Right ventricle myocardium inferior (tissue), 1 donor: Measurements from ENCODE around the gene FBXL3. TPM values are rescaled to one million over a fixed set of nuclear protein-coding genes. Genes with fewer than 3 reads are reported as not detected.

Source experiments
- ATAC-seq: fragments of 200-7000 bp; cut with Tn5 transposase; one replicate; pipeline ENCODE4 v1.9.1; 2020; ENCODE audit warnings: mild to moderate bottlenecking, moderate library complexity
- DNase-seq: peaks from one replicate; pipeline ENCODE4 v3.0.0; 2021; ENCODE audit errors: missing footprints
- intact Hi-C: fragments of 100-400 bp; cut with DNase I; formaldehyde crosslinking; loops from one replicate; pipeline ENCODE4 v1.11.0; 2022
- long read RNA-seq: library from polyadenylated mRNA; unstranded; transcript quantifications from one replicate; pipeline ENCODE4 v2.0.0, GENCODE V29; 2021
- total RNA-seq: library from RNA; stranded (reverse); fragmentation: NEBNext Ultra II Directional; extraction: Animal tissue kit (Norgen Biotek cat#: 25700); gene quantifications from one replicate; pipeline ENCODE4 v1.2.1, GENCODE V29; 2021
- donor health status: DM: no; HTN: yes; CAD: no; lungs with severe emphysema.

FBXL3 gene, protein sequence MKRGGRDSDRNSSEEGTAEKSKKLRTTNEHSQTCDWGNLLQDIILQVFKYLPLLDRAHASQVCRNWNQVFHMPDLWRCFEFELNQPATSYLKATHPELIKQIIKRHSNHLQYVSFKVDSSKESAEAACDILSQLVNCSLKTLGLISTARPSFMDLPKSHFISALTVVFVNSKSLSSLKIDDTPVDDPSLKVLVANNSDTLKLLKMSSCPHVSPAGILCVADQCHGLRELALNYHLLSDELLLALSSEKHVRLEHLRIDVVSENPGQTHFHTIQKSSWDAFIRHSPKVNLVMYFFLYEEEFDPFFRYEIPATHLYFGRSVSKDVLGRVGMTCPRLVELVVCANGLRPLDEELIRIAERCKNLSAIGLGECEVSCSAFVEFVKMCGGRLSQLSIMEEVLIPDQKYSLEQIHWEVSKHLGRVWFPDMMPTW
- total RNA-seq = 29.3 TPM
- long read RNA-seq, transcript FBXL3-201 (5 exons, 3,503 nt) = major isoform, 14 of 22 reads
- long read RNA-seq, partial matches to known transcripts = 1 of 22 reads
- long read RNA-seq, other reads (novel, unspliced or antisense) = 6 of 22 reads

DNA sequence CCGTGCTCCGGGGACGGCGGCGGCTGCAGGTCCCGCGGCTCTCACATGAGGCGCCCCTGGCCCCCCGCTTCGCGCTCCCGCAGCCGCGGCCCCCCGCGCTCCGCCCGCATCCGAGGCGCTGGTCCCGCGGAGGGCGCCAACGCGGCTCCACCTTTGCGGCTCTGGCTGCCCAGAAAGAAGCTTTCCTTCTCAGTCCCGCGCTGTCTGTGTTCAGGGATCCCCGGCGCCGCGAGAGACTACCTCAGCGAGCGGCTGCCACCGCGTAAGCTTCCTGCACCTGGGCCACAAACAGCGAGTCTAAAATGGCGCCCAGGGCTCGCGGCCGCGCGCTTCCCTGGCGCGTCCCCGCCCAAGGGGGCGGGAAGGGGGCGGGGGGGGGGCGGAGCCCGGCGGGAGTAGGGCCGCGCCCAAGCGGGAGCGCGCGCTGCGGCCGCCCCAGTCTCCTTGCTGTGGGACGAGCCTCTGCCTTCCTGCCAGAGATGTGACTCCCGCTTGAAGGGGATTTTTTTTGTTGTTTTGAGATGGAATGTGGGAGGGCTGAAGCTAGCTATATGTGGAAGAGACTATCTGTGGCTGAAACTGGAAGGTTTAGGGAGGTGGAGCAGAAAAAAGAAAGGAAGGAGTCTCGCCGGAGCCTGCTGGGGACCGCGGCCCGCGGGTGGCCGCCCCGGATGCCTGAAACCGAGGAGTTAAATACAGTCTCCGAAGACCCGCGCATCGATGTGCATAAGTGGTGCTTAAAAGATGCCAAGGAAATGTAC is at the start of gene FBXL3:
TSS of gene FBXL3 (minus strand) at position 299 of the 761 bp plus-strand sequence. CDS start 5,299 bp downstream, outside the sequence.
- peak; percentile 88 for ATAC-seq
- intact Hi-C loops = loop anchor here (1.0 to 5.0 kb wide), 2 partner anchors 35 to 300 kb away; partner anchors contain the start of genes CLN5 and MYCBP2
- DNase-seq = peak; percentile 94

DNA sequence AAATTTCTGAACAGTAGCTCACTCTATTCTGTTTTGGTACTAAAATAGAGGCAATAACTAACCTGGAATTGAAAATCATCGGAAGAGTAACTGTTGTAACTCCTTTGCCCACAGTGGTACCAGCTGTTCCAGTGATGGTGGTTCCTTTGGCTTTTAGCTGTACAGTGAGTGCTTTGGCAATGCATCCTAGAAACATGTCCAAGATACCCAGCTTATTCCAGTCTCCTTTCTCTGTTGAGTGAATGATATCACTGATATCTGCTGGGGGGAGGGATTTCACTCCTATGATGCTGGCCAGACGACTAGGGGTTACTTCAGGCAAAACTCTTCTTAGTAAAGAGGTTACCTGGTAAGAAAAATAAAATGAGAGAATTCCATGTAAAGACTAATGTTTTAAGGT is 40.6 kb upstream of the FBXL3 start:
- no peak for DNase-seq
- intact Hi-C loops = no loop called here

DNA sequence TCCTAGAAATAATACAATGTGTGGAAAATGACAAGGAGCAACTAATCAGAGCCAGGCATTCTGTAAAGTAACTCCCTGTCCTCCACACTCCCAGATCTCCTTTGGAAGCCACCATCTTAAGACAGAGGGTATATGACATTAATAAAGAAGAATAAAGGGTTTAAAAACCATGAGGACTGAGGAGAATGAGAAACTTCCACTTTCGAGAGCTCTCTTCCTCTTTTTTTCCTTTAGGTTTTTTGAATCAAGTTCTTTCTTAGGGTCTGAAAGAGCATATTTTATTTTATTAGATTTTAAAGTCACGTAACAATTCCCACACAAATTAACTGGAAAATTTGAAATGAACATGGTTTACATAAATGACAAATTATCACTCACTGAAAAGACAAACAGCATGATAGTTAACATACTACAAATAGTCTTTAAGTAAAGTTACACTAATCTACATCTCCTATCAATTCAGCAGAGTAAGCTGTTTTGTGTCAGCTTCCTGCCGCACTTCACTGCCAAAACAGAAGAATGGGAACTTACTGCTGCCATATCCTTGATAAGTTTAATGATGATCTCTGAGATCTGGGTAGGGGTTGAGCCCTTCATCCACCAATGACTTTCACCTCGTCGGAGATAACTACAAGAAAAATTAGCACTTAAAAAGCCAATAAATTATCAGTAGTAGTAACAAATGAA is 38.6 kb upstream of the FBXL3 start:
- ATAC-seq = no peak
- intact Hi-C loops = no loop called here
- DNase-seq = no peak

More for the DNA sequence above, 40.6 kb upstream of the FBXL3 start:
- ATAC-seq = peak; percentile 86

DNA sequence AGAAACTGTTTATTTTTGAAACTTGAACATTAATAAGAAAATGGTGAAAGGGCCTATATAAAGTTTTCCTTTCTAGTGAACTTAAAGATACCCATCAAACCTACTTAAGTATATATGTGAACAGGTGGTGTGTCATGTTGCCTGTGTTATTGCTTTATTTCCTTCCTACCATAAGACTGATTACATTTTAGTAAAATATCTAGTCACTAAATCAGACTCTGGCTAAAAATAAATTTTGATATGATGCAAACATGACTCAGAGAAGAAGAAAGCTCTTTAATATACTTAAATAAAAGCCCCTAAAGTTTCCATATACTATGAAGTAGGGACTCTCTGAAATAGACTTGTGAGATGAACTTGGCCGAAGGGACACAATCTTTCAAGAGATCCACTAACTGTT is 35.1 kb upstream of the FBXL3 start:
- DNase-seq (no peak), ATAC-seq (no peak)
- intact Hi-C loops = no loop called here

DNA sequence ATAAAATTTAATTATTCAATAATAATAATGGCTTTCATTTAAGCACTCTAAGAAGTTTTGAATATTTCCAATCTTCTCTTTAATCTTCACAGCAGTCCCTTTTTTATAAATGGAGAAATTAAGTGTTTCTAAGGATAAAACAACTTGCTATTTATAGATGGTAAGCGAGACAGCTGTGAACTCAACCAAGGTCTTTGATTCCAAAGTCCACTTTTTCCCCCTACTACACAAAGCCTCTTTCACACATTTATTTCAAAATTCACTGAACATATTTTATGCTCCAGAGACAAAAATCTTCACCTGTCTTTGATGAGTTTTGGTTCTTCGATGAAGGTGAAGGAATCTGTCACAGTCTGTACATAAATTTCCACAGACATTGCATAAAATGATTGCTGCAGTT is 34.4 kb upstream of the FBXL3 start:
- no peak for DNase-seq
- no peak for ATAC-seq
- intact Hi-C loops = no loop called here

DNA sequence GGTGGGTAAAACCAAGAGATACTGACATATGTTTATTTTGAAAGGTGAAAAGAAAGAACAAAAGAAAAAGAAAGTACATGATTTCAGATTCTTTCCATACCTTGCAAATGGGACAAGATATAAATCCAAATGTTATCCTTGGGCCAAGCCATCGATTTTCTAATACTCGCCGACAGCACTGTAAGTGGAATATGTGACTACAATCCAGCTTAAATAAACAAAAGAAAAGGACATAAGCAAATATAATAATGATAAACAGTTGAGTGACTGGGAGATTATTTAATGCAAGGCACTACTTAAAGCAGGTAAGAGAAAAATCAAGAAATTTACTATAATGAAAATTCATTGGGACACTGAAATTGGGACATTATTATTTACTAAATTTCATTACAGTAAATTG is 29.9 kb upstream of the FBXL3 start:
- intact Hi-C loops = no loop called here

DNA sequence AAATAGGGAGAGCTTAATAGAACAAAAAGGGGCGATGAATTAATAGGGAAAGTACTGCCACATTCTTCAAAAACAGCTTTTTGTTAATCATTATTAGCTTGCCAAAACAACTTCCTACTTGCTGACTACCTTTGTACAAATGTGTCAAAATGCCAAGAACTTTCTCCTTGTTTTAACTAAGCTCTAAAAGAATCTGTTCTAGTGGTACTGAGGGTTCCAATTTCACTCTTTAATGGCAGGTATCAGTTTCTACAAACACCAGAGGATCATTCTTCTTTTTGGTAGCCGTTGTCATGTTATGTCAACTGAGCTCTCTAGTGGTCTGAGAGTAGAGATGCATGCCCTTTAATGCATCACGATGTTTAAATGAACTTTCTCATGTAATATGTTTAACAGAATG is 29.4 kb upstream of the FBXL3 start:
- no peak for ATAC-seq
- DNase-seq = no peak
- intact Hi-C loops = no loop called here

More for the DNA sequence above, 29.9 kb upstream of the FBXL3 start:
- no peak for DNase-seq
- ATAC-seq = no peak

DNA sequence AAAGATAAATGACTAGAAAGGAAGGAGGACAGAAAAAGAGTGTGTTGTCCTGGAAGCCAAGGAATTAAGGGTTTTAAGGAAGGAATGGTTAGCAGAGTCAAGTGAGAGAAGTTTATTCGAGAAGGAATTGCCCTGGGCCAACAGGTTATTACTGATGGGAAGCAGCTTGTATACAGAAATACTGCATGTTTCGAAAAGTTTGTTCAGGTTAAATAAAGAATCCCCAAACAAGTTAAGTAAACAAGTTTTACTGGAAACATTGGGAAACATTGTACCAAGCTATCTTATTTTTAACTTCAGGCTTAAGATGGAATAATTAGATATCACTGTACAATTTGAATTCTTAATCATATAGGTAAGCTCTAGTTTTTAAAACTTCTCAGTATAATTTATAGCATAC is 28.2 kb upstream of the FBXL3 start:
- ATAC-seq (no peak), DNase-seq (no peak)
- intact Hi-C loops = no loop called here

DNA sequence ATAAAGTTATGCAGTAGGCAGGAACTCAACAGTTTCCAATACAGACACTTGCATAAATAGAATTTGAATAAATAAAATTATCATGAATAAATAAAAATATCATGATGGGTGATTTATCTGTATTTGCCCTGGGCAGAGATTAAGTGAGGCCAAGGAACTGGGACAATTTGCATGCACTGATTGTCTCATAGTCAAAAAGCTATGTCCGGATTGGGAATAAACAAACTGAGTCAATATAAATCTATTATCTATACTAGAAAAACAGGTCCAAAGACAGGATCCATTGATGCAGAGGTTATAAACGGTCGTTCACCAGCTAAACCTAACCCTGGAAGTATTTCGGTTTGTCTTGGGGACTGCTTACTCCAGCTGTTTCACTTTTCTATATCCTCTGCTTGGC is 26.2 kb upstream of the FBXL3 start:
- DNase-seq (no peak), ATAC-seq (no peak)
- intact Hi-C loops = no loop called here

DNA sequence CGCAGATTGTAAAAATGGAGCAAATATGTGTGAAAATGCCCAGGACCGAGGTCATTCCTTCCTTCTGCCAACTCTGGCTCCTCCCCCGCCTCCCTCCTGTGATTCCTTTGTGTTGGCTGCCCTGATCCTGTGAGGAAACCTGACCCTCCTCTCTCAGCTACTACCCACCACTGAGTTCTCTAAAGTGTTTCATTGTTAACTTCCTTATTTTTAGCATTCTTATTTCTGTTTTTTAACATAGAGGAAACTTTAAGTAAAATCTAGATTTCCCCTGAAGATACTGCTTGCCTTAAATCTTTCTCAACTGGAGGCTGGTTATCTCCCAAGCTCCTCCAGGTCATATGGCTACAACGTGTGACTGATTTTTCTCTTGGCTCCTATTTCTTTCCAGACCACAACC is 21.7 kb upstream of the FBXL3 start:
- ATAC-seq = no peak
- DNase-seq = no peak
- intact Hi-C loops = no loop called here

DNA sequence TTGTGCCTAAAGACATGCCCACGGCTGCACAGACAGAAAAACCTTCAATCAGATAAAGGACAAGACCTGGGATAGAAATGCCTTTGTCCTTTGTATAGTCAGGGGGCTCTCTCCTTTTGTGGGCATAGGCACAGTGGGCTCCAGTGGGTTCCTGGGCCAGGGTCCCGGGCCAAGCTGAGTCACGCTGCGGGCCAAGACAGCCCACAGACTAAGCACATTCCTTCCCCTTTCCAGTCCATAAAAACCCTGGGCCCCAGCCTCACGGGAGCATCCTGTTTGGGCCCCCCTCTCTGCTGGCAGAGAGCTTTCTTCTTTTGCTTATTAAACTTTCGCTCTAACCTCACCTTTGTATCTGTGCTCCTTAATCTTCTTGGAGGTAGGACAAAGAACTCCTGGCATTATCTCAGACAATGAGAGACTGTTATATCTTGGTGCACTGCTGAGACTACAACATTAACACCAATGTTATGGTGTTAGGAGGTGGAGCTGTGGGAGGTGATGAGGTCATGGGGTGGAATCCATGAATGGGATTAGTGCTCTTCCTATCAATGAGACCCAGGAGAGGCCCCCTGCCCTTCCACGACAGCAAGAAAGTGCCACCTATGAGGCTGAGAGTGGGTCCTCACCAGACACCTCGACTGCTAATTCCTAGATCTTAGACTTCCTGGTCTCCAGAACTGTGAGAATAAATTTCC is 20.8 kb upstream of the FBXL3 start:
- ATAC-seq (no peak), DNase-seq (no peak)
- intact Hi-C loops = no loop called here

DNA sequence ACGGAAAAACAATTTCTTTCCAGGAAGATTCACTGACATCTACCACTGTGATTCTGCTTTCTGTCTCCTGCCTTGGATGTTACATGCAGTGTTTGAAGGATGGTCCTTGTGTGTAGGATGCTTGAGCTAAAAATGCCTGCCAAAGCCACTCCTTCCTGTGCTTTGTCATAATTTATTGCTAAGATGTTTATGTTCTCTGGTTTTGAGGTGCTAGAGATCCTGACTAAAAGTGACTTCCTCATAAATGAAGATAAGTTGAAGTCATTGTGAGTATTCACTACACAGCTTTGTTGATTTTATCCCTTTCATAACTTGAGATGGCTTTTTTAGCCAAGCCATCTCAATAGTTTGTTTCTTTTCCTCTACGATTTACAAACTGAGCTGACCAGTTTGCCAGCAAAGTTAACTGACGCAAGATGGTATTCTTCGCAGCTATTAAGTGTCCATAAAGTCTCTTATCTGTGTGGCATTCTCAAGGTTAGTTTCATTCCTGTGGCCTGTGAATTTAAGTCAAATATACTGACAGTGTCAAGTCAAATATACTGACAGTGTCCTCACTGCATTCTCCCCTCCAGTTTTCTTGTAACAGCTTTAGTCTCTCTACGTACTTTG is 15.7 kb upstream of the FBXL3 start:
- no peak for ATAC-seq
- no peak for DNase-seq
- intact Hi-C loops = no loop called here

DNA sequence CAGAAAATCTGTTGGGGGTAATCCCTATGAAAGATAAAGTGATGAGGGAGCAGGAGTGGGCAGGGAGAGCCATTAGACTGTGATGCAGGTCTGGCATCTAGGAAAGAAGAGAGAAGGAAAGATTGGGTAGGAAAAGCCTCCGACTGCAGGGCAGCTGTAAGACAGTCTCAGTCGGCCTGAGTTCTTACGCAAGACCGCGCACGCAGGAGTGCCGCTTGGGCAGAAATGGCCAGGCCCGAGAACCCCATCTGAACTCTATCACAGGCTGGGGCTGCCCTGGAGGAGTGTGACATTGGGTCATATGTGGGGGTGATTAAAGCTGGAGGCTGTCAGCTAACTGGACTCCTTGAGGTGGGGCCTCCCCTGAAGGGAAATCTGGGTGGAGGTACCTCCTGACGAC is 13.9 kb upstream of the FBXL3 start:
- no peak for DNase-seq
- no peak for ATAC-seq
- intact Hi-C loops = no loop called here

DNA sequence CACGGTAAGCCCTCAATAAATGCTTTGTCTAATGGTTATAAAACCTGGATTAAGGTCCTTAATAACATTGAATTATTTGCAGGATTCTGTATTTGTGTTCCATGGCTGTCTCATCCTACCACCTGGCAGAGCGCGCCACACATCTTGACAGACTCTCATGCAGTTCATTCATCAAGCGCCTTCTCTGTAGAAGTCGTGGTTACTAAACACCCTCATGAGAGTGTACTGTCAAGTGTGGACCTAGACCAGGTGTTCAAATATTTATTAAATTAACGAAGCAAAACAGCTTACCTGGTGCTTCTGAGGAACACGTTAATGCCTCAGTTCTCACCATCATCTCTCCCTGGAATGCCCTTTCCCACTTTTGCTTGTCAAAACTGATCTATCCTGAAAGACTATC is 13.1 kb upstream of the FBXL3 start:
- intact Hi-C loops = no loop called here

DNA sequence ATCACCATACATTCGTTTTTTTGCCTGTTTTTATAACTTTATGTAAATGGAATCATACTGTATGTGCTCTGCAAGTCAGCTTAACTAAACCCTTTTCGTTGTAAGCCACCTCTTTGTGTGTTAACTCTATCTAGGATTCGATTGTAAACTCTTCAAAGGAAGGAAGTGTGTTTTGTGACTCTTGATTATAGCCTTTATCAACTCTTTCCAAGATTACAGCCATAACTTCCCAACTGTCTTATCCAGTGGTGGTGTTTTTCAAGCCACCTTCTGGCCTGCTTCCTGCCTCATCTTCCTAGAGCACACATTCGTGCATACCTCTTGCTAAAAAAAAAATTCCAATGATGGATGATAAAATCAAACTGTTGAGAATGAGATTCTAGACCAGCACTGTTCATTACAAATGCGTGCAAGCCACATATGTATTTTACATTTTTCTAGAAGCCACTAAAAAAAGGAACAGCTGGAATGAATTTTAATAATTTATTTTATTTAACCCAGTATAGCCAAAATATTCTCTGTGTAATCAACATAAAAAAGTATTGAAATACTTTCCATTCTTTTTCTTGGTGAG is 12.0 kb upstream of the FBXL3 start:
- intact Hi-C loops = no loop called here
- DNase-seq (no peak), ATAC-seq (no peak)

More for the DNA sequence above, 13.1 kb upstream of the FBXL3 start:
- ATAC-seq (no peak), DNase-seq (no peak)

DNA sequence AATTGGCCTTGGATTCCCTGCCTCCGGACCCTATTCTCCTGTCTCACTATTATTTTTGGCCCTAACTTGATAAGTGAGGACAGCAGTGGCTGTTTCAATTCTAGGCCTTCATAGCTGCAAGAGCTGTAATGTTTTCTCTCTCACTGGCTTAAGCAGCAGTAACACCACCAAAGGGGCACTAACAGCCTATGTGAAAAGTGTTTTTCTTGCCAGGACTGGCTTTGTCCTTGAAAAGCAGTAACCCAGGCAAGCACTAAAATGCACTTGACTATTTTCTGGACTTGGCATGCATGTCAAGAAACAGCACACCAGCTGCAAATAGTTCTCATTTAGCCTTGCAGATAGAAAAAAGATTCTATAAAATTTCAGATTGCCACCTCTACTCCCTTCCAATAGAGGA is 9.3 kb upstream of the FBXL3 start:
- no peak for ATAC-seq
- intact Hi-C loops = no loop called here

DNA sequence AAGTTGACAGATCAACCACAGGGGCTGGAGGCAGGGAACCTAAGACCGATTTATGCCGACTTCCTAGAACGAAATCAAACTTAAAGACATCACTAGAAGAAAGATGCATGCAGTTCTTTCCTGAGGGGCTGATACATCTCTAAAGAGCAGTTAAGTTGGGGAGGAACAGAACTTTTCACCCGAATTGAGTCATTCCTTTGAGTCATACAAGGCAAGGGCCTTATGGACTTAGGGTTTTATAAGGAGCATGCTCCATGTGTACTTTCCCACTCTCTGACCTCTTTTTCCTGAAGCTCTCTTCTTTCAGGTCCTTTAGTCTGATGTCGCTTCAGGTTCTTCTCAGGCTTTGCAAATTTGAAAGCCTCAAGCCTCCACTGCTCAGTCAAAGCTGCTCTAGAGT is 7.9 kb upstream of the FBXL3 start:
- intact Hi-C loops = no loop called here
- DNase-seq = no peak
- ATAC-seq = no peak

More for the DNA sequence above, 9.3 kb upstream of the FBXL3 start:
- DNase-seq = no peak

DNA sequence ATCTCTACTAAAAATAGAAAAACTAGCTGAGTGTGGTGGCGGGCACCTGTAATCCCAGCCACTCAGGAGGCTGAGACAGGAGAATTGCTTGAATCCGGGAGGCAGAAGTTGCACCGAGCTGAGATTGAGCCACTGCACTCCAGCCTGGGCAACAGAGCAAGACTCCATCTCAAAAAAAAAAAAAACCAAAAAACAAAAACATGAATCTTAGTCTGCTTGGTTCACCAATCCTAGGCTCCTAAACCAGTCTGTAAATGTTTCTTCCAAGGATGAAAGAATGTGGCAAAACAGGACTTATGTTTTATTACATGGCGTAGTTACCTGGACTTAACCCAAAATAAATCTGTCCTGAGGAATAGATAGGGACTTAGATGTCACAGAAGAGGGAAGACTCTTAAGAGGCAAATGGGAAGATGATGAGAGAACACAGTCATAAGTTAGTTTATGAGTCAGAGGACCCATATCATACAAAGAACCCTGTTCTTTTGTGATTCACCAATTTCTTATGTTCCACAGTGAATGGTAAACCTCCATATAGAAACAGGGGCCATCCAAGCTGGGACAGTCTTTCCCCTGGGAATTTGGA is 6.9 kb upstream of the FBXL3 start:
- ATAC-seq (no peak), DNase-seq (no peak)
- intact Hi-C loops = no loop called here
